Measurements from ENCODE around the gene VANGL1. TPM values are rescaled to one million over a fixed set of nuclear protein-coding genes. Genes with fewer than 3 reads are reported as not detected.
A peak's percentile ranks its signal among the peaks of the same experiment; 100 is the strongest.

The VANGL1 gene
- total and polyA plus RNA-seq, 2 of the 13 experiments (the other 11 are each of a cell fraction or from before 2014, with no cell fraction given): 5.3 to 9.4 TPM

DNA sequence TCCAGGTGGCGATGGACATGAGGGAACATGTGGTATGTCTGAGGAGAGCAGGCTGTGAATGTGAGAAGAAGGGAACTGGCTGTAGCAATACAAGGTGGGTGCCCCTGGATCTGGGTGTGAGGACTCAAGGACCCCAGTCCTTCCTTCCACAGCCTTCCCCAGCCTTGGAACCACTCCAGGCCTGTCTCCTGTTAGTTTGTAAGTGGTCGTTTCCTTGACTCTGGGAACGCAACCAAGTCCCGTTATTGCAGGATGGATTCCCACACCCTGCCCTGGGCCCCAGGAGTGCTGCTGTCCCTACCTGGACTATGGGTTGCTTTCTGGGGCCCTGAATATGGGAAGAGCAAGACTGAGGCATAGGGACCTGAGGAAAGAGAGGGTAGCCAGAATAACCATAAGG is 47.2 kb upstream of the VANGL1 start:
- Histone ChIP-seq H3K27me3 (ENCODE audit: control insufficient read depth in 1 of 2, insufficient read depth in 2 of 2, low read length in 2 of 2) (no peaks in the 10 kb centered on the region), H3K4me3 (replicated peaks in 1 of 3; ENCODE audit: insufficient read depth in 1 of 3, low read depth in 2 of 3, low read length in 3 of 3) (no peak overlapping the region), H3K9me3 (ENCODE audit: low read length) (no peaks in the 10 kb centered on the region), H3K4me1 (ENCODE audit: insufficient read depth, low read length) (no peaks in the 10 kb centered on the region), H3K9ac (ENCODE audit: insufficient read depth, low read depth, low read length) (no peak overlapping the region), H3K4me2 (ENCODE audit: low read depth, low read length) (no peak overlapping the region), H3K79me2 (ENCODE audit: insufficient read depth, low read length) (no peaks in the 10 kb centered on the region), H2AFZ (ENCODE audit: low read length) (no peak overlapping the region), H3K36me3 (replicated peaks in 1 of 2; ENCODE audit: control insufficient read depth in 1 of 2, insufficient read depth in 2 of 2, low read length in 2 of 2) (no peaks in the 10 kb centered on the region), H4K20me1 (ENCODE audit: insufficient read depth, low read length) (no peaks in the 10 kb centered on the region), H3K27ac (ENCODE audit: extremely low read length, insufficient read depth, low read length) (no peak overlapping the region)
- intact Hi-C loops (cut with micrococcal nuclease; ENCODE audit: unreplicated experiment) (loop anchor here (1.0 kb wide), 1 partner anchor 455 kb away; no protein-coding TSS in a partner anchor), in situ Hi-C loops (cut with HindIII; ENCODE audit: extremely low pct_ligation_motif_present, low pct_unique_long_range_greater_than_20kb) (loop anchor here (10.0 kb wide), 1 partner anchor 50 kb away; no protein-coding TSS in a partner anchor)
- ATAC-seq (peak; percentile 51; the same call in 2 of the 3 replicates), DNase-seq (ENCODE audit: low spot score) (no peak), FAIRE-seq (no peak)
- POLR2A ChIA-PET: no interaction called here
- 14% methylated on average over 4 of the region's 4 CpGs for WGBS (ENCODE audit: low lambda C conversion rate)
- no TSS peak for BruUV-seq (replicated peaks)
- TF ChIP-seq FOSL2 (CRISPR knock-in tag; IDR thresholded peaks at IDR 0.05): no peak
- TF ChIP-seq FOSL1 (CRISPR knock-in tag; IDR thresholded peaks at IDR 0.05; ENCODE audit: borderline replicate concordance): no peak
- TF ChIP-seq NFRKB (IDR thresholded peaks at IDR 0.05): no peak
- TF ChIP-seq CSRNP2 (CRISPR knock-in tag; conservative IDR thresholded peaks at IDR 0.05; ENCODE audit: low read depth): no peak
- no peak for TF ChIP-seq CERS6 (CRISPR knock-in tag; IDR thresholded peaks at IDR 0.05)
- no peak for TF ChIP-seq AGO1 (IDR thresholded peaks at IDR 0.05; ENCODE audit: low read depth, low read length, poor library complexity, severe bottlenecking)
- TF ChIP-seq IRX3 (CRISPR knock-in tag; IDR thresholded peaks at IDR 0.05; ENCODE audit: borderline replicate concordance, low read depth): no peak
- no peak for TF ChIP-seq DNMT1 (CRISPR knock-in tag; IDR thresholded peaks at IDR 0.05)
- no peak for TF ChIP-seq ZNF652 (CRISPR knock-in tag; IDR thresholded peaks at IDR 0.05; ENCODE audit: borderline replicate concordance, low read depth)
- TF ChIP-seq EZH2 (conservative IDR thresholded peaks at IDR 0.05; ENCODE audit: low read depth, low read length): no peak
- no peak for TF ChIP-seq POLR2AphosphoS2 (IDR thresholded peaks at IDR 0.05; ENCODE audit: low read depth, low read length)
- no peak for TF ChIP-seq ZNF460 (CRISPR knock-in tag; IDR thresholded peaks at IDR 0.05; ENCODE audit: borderline replicate concordance)
- CTCF ChIA-PET (ENCODE audit: low intra/inter-chr PET ratio, low total read pairs): interaction anchor here (2.2 kb wide), 1 partner anchor 456 kb away, joined by 23 read pairs; no protein-coding TSS in a partner anchor
